Neural progenitor cell (in vitro differentiated cells): ENCODE results near the gene DHRS2.

Experiments
- EZH2 ChIP-seq: fragments of 200-600 bp; sonication (generic); IDR thresholded peaks from 2 replicates; pipeline ENCODE4 v1.6.1; 2017; ENCODE audit warnings: antibody characterized with exemption, mild to moderate bottlenecking, moderate library complexity
- EZH2phosphoT487 ChIP-seq: fragments of 200-600 bp; sonication (generic); IDR thresholded peaks from 2 replicates; pipeline ENCODE4 v1.6.1; 2017; ENCODE audit warnings: antibody characterized with exemption
- TF ChIP-seq, protein P1 (sequence below): fragments of 200-600 bp; sonication (generic); IDR thresholded peaks from 2 replicates; pipeline ENCODE4 v1.5.1; 2017; ENCODE audit warnings: antibody characterized with exemption, mild to moderate bottlenecking

- TF ChIP-seq, protein P1, sequence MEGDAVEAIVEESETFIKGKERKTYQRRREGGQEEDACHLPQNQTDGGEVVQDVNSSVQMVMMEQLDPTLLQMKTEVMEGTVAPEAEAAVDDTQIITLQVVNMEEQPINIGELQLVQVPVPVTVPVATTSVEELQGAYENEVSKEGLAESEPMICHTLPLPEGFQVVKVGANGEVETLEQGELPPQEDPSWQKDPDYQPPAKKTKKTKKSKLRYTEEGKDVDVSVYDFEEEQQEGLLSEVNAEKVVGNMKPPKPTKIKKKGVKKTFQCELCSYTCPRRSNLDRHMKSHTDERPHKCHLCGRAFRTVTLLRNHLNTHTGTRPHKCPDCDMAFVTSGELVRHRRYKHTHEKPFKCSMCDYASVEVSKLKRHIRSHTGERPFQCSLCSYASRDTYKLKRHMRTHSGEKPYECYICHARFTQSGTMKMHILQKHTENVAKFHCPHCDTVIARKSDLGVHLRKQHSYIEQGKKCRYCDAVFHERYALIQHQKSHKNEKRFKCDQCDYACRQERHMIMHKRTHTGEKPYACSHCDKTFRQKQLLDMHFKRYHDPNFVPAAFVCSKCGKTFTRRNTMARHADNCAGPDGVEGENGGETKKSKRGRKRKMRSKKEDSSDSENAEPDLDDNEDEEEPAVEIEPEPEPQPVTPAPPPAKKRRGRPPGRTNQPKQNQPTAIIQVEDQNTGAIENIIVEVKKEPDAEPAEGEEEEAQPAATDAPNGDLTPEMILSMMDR: no peak
- TF ChIP-seq EZH2: no peak
- no peak for TF ChIP-seq EZH2phosphoT487
Observed at GRCh38 chr14:23664207-23664885, 28.2 kb downstream of the DHRS2 start.
